GM21723 (cell line): ENCODE results near the gene HTT.
"Not testable (repeated sequence)": the region's sequence is repeated elsewhere in the genome, so short reads cannot be mapped to it uniquely, and the experiment has no call there.

Experiments
- ATAC-seq: cut with Tn5 transposase; IDR thresholded peaks from one replicate; pipeline ENCODE4 v1.9.1; 2021; ENCODE audit warnings: mild to moderate bottlenecking, moderate library complexity; ENCODE audit not compliant: unreplicated experiment

The HTT gene

DNA sequence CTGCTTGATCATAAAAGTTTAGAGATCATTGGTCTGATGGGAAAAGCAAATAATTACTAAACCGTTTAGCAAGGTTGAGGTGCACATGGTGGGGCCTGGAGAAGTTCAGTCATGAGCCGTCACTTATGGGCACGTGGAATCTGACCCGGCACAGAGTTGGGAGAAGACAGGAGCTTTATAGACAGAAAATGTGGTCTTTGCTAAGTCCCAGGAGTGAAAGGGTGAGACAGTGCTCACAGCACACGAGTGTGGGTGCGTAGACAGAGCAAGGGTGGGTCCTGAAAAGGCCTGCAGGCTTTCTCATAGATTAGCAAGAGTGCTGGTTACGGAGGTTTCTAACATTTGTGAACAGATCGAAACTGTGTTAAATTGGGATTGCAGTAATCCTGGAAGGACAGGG is 43.8 kb downstream of the HTT start:
- no peak for ATAC-seq

DNA sequence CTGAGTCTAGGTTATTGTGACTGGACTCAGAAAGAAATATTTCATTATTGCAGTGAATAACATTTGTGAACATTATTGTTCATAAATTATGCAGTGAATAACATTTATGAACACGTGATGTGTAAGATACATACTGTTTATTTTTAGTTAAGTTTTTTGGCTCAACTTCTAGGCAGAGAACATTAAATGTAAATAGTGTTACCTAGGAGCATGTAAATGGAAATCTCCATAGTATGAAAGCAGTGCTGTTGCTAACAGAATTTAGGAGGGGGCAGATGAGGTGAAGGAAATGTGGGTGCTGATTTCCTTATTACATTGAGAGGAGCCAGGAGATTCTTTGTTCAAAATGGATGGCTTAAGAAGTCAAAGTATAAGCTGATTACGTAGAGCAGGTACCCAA is 45.0 kb downstream of the HTT start:
- no peak for ATAC-seq

DNA sequence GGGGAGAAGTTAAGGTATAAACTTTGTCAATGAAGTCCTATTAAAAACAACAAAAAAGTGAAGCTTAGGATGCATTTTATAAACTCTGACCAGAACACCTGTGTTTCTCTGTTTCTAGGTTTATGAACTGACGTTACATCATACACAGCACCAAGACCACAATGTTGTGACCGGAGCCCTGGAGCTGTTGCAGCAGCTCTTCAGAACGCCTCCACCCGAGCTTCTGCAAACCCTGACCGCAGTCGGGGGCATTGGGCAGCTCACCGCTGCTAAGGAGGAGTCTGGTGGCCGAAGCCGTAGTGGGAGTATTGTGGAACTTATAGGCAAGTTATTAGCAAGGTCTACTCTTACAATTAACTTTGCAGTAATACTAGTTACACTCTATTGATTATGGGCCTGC is 46.6 kb downstream of the HTT start:
- no peak for ATAC-seq

DNA sequence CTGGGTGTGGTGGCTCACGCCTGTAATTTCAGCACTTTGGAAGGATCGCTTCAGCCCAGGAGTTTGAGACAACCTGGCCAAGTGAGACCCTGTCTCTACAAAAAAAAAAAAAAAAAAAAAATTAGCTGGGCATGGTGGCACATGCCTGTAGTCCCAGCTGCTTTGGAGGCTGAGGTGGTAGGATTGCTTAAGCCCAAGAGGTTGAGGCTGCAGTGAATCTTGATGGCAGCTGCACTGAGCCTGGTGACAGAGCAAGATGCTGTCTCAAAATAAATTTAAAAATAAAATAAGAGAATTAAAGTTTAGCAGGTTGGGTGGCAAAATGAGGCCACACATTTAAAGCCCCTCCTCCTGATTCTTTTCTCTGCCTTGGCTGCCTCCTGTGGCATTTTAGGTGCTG is 47.1 kb downstream of the HTT start:
- ATAC-seq = no peak

DNA sequence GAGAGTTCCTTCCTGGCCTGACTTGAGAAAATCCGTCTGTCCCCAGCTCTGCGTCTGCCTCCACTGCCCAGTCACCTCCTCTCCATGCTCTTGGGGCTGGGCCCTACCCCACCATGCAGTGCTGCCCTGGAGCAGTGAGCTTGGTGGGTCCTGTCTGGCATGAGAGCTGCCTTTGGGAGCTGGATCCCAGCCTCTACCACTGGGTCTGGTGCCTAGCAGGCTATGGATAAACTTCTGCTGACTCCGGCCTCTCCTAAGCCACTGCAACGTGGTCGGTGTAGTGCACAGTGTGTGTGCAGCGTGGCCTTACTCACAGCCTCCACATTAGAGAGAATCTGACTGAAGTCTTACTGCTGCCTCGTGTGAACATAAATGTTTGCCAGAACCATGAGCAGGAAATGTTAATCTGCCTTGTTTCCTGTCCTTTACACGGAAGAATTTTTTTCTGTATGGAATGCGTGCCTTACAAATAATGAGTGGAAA is 47.6 kb downstream of the HTT start:
- ATAC-seq = no peak

DNA sequence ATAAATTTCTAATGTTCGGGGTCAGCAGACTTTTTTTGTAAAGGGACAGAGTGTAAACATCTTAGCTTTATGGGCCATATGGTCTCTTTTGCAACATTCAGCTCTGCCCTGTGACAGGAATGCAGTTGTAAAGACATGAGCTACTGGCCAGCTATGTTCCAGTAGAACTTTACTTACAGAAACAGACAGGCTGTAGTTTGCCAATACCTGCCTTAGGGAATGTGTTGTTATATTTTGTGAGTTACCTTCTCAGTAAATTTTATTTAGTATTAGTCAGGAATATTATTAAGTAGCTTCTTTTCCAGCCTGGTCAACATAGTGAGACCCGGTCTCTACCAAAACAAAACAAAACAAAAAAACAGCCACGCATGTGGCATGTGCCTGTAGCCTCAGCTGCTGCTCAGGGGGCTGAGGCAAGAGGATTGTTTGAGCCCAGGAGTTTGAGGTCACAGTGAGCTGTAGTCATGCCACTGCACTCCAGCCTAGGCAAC is 48.7 kb downstream of the HTT start:
- no peak for ATAC-seq

DNA sequence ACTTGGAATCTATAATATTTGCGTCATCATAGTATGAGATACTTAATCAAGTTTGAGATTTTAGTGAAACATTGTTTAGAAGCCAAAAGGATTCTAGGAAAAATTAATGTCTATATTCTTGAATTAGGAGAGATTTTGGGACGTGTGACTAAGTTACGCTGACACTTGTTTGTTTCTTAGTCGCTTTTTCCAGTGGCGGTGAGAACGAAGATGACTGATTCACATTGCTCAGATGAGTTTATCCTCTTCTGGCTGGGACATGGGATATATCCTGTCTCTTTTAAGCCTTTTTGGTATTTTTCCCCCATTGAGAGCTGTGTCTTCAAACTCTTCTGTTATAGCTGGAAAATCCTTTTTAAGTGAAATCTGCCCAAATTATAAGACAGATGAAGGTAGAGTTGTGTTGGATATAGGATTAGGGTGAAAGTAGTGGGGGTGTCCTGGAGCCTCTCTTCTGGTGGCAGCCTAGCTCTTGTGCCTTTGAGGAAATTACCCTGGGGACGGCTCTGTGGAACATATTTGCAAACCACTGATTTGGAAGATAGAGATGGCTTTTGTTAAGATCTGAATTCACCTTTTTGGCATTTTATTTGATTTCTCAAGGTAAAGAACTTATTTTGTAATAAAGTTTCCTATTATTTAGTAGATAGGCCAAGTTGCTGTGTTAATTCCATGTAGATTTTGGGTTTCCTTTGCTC is 49.7 kb downstream of the HTT start:
- ATAC-seq = no peak

DNA sequence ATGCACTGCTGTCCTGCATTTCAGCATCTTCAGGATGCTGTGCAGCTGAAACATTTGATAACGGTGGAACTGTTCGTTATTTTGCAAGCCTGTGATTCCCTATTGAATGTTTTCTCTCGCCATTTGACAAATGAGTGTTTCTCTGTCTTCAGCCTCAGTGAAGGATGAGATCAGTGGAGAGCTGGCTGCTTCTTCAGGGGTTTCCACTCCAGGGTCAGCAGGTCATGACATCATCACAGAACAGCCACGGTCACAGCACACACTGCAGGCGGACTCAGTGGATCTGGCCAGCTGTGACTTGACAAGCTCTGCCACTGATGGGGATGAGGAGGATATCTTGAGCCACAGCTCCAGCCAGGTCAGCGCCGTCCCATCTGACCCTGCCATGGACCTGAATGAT is 52.6 kb downstream of the HTT start:
- ATAC-seq = no peak

DNA sequence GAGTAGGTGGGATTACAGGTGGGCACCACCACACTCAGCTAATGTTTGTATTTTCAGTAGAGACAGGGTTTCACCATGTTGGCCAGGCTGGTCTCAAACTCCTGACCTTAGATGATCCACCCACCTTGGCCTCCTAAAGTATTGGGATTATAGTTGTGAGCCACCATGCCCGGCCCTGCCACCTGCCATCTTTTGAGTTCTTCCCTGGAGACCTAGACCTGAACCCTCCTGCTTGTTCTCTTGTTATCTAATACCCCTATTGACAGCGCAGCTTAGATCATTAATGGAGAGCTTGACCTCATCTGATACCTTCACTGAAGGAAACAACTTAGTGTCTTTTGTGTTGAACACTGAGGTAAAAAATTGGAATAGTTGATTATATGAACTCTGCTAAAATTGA is 53.6 kb downstream of the HTT start:
- no peak for ATAC-seq

DNA sequence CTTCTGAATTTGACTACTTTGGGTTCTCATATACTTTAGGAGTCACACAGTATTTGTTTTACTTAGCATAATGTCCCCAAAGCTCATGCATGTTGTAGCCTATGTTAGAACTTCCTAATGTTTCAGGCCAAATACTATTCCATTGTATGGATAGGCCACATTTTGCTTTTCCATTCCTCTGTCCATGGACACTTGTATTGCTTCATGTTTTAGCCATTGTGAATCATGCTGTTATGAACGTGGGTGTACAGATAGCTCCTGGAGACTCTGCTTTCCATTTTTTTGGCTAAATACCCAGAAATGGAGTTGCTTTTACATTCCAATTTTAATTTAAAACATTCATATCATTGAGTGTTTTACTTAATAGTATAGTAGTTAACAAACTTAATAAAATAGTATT is 54.5 kb downstream of the HTT start:
- no peak for ATAC-seq

DNA sequence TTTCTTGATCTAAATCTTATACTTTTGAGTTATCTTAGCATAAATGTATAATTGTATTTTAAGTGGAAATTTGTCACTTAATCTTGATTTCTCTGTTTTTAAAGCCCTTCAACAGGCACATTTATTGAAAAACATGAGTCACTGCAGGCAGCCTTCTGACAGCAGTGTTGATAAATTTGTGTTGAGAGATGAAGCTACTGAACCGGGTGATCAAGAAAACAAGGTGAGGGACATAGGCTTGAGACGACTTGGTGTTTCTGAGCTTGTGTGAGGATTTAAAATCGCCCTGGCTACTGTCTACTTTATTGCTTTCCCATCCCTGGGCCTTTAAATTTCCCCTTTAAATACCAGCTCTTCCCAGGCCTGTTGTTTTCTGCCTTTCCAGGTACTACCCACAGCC is 55.7 kb downstream of the HTT start:
- no peak for ATAC-seq

DNA sequence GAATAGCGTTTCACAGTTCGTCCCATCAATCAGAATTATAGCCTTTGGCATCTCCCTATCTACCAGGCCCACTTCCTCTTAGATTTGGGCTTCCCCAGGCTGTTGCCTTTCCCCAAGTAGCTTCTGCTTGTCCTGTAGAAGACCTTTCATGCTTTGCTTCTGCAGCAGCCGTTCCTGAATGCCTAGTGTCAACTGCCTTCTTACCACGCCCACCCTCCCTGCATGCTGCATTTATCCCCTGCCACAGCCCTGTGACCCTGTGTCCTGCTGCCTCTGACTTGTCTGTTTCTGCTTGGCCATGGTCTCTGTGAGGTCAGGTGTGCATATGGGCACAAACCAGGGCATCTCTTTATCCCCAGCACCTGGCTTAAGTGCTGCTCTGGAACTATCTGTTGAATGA is 56.3 kb downstream of the HTT start:
- no peak for ATAC-seq

DNA sequence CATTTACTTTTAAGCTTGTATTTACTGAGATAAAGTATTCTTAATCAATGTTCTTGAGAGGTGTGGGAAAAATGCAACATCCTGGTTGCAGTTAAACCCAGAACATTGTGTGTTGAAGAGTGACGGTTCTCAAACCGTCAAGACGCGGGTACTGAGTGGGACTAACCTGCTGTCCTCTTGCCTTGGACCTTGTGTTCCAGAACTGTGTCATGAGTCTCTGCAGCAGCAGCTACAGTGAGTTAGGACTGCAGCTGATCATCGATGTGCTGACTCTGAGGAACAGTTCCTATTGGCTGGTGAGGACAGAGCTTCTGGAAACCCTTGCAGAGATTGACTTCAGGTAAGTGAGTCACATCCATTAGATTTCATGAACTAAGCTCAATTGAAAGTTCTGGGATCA is 59.7 kb downstream of the HTT start:
- no peak for ATAC-seq

DNA sequence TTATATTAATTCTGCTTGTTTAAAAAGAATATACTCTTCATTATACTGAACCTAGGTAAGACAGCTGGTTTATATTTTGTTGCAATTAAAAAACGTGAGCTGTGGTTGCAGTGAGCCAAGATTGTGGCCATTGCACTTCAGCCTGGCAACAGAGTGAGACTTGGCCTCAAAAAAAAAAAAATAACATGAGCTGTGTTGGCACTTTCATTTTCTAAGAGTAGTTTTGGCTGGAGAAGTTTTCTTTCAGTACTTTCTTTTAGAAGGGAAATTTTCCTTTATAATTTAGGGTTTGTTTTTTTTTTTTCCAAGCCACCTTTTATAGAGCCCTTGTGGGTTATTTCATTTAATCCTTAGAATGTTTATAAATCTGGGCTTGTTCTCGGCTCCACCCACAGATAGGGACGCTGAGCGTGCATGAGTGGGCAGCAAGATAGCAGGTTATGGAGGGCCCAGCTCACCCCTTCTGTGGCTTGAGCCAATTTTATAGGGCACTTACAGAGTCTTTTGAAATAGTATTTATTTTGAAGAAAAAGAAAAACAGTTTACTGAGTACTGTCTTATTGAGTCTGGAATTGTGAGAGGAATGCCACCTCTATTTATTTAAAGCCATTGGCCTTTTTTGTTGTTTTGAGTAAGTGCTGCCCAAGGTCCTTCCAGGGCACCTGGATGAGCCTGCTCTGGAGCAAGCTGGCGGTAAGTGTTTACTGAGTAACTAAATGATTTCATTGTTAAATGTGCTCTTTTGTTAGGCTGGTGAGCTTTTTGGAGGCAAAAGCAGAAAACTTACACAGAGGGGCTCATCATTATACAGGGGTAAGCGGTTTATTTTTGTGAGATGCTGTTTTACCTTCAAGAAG is 60.9 kb downstream of the HTT start:
- no peak for ATAC-seq

DNA sequence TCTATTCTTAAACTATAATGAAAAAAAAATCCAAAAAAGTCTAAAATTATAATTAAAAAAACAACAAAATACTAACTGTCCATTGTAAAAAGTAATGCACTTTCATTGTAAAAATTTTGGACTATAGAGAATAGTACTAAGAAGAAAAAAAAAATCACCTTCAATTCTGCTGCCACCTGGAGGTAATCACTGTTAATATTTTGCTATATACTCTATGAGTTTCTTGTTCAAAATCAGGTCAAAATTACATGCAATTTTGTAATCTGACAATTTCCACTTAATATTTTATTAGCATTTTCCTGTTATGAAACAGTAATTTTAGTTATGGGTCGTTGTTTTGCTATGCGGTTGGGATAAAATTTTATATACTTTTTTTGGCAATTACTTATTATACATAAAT is 62.0 kb downstream of the HTT start:
- ATAC-seq = no peak

DNA sequence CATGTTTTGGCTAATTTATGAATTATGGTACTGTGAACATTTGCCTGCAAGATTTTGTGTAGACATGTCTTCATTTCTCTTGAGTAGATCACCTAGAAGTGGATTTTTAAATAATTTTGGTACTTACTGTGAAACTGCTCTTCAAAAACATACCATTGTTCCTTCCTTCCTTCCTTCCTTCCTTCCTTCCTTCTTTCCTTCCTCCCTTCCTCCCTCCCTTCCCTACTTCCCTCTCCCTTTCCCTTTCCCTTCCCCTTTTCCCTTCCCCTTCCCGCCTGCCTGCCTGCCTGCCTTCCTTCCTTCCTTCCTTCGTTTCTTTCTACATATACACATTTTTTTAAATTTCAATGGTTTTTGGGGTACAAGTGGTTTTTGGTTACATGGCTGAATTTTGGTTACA is 63.4 kb downstream of the HTT start:
- no peak for ATAC-seq

DNA sequence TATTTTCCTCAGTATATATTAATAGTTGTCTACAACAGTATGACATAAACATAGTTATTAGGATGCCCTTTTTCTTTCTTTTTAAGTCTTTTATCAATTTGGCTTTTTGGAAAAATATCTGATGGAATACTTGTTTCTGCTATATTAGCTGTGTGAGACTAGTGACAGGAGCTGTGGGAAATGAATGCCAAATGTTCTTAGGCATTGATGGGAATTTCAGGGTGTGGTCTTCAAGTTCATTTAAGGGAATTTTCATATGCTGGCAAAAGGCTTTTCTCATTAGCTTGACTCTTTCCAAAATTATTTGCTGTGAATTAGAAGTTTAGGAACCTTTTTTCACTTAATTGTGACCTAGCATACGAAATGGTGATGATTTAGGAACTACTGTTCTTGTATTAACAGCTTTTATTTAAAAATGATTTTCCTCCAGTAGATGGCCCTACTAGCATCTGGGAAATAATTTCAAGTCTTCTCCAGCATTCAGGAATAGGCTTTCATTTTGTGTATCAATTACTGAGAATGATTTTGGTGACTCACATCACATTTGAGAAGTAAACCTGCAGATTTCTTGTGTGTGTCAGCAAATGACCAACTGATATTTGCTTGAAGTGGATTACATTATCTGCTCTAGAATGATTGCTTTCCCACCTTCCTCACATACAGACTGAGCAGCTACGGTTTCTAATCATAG is 70.9 kb downstream of the HTT start:
- no peak for ATAC-seq

DNA sequence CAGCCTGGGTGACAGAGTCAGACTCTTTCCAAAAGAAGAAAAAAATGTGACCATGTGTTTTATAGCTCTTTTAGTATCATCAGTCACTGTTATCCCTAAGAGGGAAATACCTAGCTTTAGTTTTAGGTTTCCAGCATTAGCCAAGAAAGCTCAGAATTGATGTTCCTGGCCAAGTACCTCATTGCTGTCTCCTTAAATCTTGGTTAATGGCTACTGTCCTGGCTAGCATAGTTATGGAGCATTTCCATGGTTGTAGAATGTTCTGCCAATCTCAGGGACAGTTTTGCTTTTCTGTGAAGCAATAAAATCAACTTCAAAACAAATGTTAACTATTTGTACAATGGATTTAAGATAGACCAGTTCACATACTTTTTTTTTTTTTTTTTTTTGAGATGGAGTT is 74.4 kb downstream of the HTT start:
- no peak for ATAC-seq

DNA sequence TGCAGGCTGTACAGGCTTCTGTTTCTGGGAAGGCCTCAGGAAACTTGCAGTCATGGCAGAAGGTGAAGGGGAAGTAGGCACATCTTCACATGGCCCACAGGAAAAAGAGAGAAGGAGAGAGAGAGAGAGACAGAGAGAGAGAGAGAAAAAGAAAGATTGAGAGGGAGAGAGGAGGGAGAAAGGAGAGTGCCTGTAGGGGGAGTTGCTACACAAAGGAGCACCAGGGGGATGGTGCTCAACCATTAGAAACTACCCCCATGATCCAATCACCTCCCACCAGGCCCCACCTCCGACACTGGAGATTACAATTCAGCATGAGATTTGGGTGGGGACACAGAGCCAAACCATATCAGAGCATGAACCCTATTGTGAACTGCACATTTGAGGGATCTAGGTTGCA is 76.8 kb downstream of the HTT start:
- not testable (repeated sequence) for ATAC-seq

DNA sequence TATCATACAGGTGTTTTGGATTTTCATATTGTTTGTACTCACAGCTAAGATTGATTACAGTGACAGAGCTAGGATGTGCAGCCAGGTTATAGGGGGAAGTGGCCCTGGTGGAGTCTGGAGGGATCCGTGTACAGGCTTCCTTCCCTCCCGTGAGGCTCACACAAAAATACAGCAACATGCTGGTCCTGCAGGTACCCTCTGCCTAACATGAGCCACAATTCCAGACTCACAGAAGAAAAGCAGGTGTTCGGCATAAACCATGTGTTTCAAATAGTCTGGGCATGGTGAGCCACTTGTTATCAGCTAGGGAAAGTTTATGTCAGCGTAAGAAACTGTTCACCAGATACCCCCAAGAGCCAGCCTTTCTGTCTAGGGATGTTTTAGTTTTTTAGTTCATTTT is 82.9 kb downstream of the HTT start:
- ATAC-seq = no peak

DNA sequence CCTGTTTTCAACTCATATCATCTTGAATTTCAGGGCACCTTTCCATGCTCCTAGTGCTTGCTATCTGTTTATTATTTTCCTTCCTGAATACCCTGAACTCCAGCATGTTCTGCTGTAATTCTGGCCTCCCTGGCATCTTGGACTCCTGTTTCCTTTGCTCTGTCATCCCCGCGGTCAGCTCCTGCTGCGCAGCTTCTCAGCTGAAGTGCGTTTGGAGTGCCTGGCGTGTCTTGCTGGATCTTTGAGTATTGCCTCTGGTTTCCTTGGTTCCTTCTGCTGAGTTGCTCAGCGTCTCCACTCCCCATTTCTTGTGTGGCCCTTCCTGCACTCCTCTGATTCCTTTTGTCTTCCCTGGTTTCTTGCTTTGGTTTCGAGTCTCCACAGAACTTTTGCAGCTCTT is 84.4 kb downstream of the HTT start:
- no peak for ATAC-seq

DNA sequence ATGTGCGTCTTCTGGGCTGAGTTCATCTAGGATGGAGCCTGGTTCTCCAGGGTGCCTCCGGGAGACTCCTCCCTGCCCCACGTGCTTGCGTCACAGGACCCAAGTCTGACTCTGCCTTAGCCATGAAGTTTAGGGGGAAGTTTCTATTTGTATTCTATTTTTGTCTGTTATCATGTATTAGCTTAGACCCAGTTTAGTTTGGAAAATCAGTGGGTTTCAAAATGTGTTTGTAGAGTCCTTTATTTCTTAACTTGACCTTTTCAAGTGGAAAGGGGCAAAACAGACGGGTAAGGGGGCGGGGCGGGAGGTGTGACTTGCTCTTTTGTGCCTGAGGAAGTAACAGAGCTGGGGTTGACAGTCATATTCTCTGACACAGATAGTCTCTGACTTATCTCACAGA is 86.0 kb downstream of the HTT start:
- no peak for ATAC-seq
